ENCODE measurements around the gene DAAM1.

DAAM1 gene

DNA sequence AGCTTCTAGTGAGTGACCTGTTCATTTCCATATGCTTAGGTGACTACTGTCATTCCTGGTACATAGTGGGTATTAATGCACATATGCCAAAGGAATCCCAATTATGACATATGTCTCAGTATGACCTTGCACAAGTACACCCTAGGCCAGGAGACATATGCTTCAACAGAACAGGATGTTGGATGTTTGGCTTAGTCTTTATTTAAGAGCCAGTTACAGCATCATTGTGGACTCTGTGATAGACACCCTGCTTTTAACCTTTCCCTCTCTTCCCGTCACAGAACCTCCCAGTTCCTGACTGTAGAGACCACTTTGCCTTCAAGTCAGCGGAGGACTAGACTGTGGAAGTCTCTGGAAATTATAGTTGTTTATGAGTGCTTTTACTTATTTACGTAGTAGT, 72.9 kb downstream of the DAAM1 start:
- no peak for DNase-seq

GRCh38 chr14:59262717-59263454, 74.4 kb downstream of the DAAM1 start:
- no peak for DNase-seq

DNA sequence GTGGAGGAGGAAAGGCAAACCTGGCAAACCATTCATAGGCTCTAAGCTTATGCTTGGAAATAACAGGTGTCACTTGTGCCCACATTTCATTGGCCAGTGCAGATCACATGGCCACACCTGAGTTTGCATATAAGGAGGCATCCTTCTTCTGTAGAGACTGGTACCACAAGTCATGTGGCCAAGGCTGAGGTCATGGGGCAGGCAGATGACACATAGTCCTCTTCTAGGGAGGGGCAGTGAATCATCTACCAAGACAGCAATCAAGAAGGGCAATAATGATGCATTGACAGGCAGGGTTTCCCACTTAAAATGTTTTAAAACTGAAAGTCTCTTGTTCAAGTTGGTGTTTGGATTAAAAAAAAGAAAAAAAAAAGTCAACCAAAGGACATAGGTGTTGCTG, 77.3 kb downstream of the DAAM1 start:
- DNase-seq, result no peak

GRCh38 chr14:59267046-59267445, 78.6 kb downstream of the DAAM1 start:
- no peak for DNase-seq

DNA sequence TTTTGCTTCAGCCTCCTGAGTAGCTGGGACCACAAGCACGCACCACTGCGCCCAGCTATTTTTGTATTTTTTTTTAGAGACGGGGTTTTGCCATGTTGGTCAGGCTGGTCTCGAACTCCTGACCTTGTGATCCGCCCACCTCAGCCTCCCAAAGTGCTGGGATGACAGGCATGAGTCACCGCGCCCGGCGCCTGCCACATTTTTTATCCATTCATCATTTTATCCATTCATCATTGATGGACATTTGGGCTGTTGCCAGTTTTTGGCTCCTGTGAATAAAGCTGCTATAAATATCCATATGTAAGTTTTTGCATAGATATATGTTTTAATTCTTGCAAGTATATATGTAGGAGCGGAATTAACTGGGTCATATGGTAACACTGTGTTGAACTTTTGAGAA, 79.5 kb downstream of the DAAM1 start:
- DNase-seq, result no peak

- no peak for DNase-seq
Observed at GRCh38 chr14:59268858-59269257, 80.4 kb downstream of the DAAM1 start.

DNA sequence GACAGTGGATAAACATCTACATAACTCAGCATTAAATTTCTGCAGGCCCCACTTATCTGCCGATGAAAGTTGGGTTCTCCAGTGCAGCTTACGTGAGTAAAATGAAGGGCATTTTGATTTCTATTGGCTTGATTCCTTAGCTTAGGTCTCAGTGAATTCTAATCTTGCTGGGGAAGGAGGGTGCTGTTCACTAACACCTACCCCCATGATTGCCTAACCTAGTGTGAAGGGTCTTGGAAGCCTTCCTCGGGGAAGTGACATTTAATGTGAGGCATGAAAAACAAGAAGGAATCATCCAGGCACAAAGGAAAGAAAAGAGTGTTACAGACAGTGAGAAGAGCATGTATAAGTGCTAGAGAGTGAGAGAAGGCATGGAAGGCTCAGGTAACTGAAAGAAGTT, 81.0 kb downstream of the DAAM1 start:
- DNase-seq, result no peak

DNA sequence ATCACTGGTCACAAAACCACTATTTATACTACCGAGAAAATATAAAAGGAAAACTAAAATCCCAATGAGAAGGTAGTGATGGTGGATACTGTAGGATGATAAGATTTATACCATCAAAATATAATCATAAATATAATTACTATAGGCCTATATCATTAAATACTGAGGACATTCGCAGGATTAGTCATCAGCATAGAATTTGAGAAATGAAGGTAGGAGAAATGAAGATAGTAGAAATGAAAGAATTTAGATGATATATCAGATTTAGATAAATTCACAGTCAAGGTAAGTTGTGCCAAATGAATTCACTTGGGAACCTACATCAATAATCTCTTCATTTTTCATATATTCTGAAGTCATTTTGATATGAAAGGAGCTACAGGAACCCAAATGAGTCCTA, 82.8 kb downstream of the DAAM1 start:
- DNase-seq, result no peak

DNA sequence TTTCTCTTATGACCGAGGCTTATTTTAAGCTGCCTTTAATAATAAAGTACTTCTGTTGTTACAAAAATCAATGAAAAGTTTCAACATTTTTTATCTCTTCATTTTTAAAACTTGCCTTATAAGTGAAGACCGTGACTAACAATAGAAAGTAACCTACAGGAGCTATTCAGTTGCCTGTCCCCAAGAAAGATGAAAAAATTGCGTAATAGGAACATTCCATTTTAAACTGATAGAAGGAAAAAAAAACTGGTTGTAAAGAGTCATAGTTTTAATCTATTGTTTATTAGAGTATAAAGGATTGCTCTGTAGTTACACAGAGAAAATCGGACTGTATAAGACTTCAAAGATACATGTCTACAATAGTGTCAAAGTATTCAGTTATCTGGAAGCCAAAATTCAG, 83.3 kb downstream of the DAAM1 start:
- DNase-seq, result no peak

GRCh38 chr14:59272633-59273032, 84.2 kb downstream of the DAAM1 start:
- no peak for DNase-seq

DNA sequence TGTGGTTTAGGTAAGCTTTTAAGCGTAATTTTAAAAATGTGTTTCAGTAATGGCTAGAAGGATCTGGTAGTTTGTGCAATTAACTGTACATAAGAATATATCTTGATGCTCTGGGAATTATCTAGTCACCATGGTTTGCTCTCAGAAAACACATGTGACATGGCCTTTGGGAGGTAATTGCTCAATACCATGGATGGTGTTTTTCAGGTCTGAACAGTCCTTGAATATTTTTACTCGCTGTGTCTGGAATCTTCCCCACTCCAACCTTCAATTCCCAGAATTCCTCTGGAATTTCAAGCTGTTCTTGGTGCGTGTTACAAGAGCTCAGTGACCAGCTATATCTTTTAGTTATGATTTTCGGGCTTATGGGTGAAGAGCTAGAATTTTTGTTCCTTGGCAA, 85.3 kb downstream of the DAAM1 start:
- DNase-seq, result no peak

DNA sequence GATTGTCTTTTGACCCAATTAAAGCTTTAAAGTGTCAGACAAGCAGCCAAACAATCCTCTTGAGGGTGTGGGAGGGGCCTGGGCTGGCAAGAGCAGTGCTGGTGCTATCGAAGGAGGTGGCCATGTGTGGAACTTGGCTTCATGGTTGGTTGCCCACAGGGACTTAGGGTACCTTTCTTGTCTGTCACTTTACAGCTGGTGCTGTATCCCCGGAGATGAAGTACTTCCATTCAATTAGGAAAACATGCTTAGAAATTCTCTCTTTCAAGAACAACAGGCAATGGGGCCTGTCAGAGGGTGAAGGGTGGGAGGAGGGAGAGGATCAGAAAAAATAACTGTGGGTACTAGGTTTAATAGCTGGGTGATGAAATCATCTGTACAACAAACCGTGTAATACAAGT, 86.5 kb downstream of the DAAM1 start:
- DNase-seq, result no peak

GRCh38 chr14:59275668-59276067, 87.2 kb downstream of the DAAM1 start:
- DNase-seq, result no peak

DNA sequence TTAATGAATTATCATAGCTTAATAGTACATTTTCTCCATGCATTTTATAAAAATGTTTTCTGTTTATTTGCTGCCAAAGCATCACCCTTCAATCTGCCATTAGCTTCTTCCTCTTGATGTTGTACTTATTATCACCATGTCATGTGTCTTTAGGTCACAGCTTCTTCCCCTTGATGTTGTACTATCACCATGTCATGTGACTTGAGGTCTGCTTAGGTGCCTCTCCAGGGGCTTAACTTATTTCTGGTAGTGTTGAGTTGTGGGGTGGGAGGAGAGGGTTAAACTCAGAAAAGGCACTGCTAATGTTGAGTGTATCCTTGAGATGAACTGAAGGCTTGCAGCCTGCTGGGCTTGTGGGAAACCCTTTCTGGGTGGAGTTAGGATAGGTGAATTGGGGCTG, 87.8 kb downstream of the DAAM1 start:
- DNase-seq, result no peak

- no peak for DNase-seq
Observed at GRCh38 chr14:59277659-59278058, 89.2 kb downstream of the DAAM1 start.

- DNase-seq, result no peak
Observed at GRCh38 chr14:59278111-59278510, 89.6 kb downstream of the DAAM1 start.

GRCh38 chr14:59280961-59281360, 92.5 kb downstream of the DAAM1 start:
- no peak for DNase-seq

DNA sequence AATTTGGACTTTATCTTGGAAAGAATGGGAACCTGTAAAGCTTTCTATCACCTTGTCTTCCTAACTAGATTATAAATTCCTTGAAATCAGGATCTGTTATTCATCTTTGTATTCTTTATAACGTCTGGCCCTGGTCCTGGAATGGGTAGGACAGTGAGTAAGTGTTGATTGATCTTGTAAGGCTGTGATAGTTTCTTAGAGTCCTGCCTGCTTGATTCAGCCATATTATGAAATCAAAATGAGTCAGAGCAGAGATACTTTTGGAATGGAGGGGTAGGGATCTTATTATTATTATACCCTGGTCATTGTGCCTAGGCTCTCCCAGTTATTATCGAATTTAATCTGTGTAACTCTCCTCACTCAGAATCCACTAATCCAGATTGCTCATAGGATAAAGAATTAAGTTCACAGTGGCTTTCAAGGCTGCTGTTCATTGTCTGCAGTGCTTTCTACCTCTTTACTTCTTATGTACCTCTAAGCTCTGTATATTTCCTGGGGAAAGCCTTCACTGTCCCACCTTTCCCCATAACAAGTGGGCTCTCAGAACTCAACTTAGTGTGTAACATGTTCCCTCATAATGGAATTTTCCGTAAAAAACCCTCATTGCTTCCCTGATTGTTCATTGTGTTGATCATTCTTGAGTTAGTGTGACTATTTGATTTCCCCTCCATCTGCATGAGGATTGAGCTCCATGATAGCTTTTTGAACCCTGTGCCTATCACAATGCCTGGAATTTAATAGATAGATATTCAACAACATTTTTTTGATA, 93.3 kb downstream of the DAAM1 start:
- DNase-seq, result no peak

- no peak for DNase-seq
Observed at GRCh38 chr14:59282378-59282765, 93.9 kb downstream of the DAAM1 start.

DNA sequence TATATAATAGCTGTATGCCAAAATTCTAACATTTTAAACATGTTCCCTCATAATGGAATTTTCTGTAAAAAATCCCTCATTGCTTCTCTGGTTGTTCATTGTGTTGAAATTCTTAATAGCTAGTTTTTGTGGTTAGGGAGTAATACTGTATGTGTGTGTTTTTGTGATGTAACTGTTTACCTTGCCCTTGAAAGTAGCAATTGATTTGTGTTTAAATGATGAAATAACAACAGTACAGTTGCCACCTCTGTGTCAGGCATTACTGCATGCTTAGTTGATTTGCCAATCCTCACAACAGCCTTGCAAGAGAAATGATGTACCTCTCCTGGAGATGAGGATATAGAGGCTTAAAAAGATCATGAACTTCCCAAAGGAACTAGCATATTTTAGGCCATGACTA, 94.9 kb downstream of the DAAM1 start:
- no peak for DNase-seq

- no peak for DNase-seq
Observed at GRCh38 chr14:59284059-59284458, 95.6 kb downstream of the DAAM1 start.

- DNase-seq, result no peak
Observed at GRCh38 chr14:59292028-59292427, 103.6 kb downstream of the DAAM1 start.

DNA sequence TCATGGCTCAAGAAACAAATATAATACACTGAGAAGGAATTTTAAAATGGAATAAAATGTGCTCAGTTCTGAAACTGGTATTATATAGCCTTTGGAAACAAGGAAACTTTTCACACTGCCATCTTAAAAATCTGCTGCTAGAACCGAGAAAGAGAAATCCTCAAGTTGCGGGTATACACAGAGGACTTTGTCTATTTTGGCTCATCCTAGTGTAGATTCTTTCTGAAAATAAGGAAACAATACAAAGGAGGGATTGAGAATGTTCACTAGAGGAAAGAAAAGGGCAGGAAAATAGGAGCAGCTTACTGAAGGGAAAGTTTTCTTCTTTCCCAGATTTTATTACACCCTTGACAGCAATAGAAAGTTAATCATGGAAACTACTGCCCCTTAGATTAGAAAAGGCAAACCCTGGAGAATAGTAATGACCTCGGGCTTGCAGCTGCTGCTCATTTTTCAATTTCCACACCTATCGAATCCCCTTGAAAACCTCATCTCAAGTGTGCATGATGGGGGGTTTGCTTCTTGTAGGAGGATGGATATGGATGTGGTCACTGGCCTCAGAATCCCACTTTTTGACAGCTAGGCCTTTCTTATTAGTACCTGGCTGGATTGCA, 104.6 kb downstream of the DAAM1 start:
- no peak for DNase-seq

GRCh38 chr14:59293935-59294661, 105.6 kb downstream of the DAAM1 start:
- no peak for DNase-seq
